Kidney (tissue), 14 donors: ENCODE data around the gene ANXA1. TPM values are rescaled to one million over a fixed set of nuclear protein-coding genes. Genes with fewer than 3 reads are reported as not detected.

Experiments used
- DNase-seq, 5 donors: peaks; one replicate each; pipeline ENCODE4 v3.0.0-alpha.2; 2013 to 2020
- FAIRE-seq: peaks from 2 replicates; lab custom pipeline; 2012; peaks lifted over from hg19 to GRCh38; lab: Jason Lieb, UNC
- H3K27ac ChIP-seq, 2 donors: one replicate each; pipeline ENCODE4 v1.7.0; 2013; ENCODE audit warnings: low read depth in 2 of 2, low read length in 2 of 2, inconsistent platforms in 1 of 2
- H3K27me3 ChIP-seq: one replicate; pipeline ENCODE4 v1.7.1; 2013; ENCODE audit warnings: low read length, inconsistent platforms; ENCODE audit not compliant: control insufficient read depth, insufficient read depth
- H3K36me3 ChIP-seq, 3 donors: one replicate each; pipeline versions ENCODE4 v1.7.0 to v1.7.1; 2013; ENCODE audit warnings: low read length in 3 of 3, control low read depth in 1 of 3, inconsistent platforms in 1 of 3; ENCODE audit not compliant: insufficient read depth in 3 of 3, control insufficient read depth in 2 of 3
- H3K4me1 ChIP-seq, 3 donors: one replicate each; pipeline versions ENCODE4 v1.7.0 to v1.7.1; 2013; ENCODE audit warnings: low read length in 3 of 3, inconsistent platforms in 1 of 3, low read depth in 1 of 3; ENCODE audit not compliant: control insufficient read depth in 2 of 3, insufficient read depth in 2 of 3
- H3K4me3 ChIP-seq, 3 donors: one replicate each; pipeline versions ENCODE4 v1.7.0 to v1.8.1; 2013; ENCODE audit warnings: low read length in 3 of 3, control low read depth in 1 of 3, inconsistent platforms in 1 of 3
- H3K9ac ChIP-seq, 3 donors: one replicate each; pipeline versions ENCODE4 v1.7.0 to v1.7.1; 2013; ENCODE audit warnings: low read length in 3 of 3, control low read depth in 1 of 3, inconsistent platforms in 1 of 3
- H3K9me3 ChIP-seq, 3 donors: one replicate each; pipeline versions ENCODE4 v1.7.0 to v1.7.1; 2013; ENCODE audit warnings: low read length in 3 of 3, control low read depth in 1 of 3, inconsistent platforms in 1 of 3; ENCODE audit not compliant: control insufficient read depth in 2 of 3, insufficient read depth in 1 of 3
- CTCF ChIP-seq: IDR thresholded peaks from 3 replicates; pipeline ENCODE4 v1.5.1; 2012; ENCODE audit warnings: mild to moderate bottlenecking, moderate library complexity, borderline replicate concordance; ENCODE audit not compliant: insufficient read depth; ENCODE audit errors: extremely low read depth
- intact Hi-C: fragments of 100-400 bp; cut with DNase I; formaldehyde crosslinking; loops from one replicate; pipeline ENCODE4 v1.11.1; 2022
- polyA plus RNA-seq: library from polyadenylated mRNA; stranded (reverse); fragments of 350-450 nt; fragmentation: Illumina TruSeq; extraction: RNeasy Lipid Tissue Mini Kit (QIAGEN cat#74804); gene quantifications from one replicate; pipeline ENCODE4 v1.2.3, GENCODE V29; 2014; ENCODE audit warnings: low read depth, low replicate concordance; ENCODE audit not compliant: insufficient read depth
- total RNA-seq: library from RNA; stranded (reverse); fragmentation: NEBNext Ultra II Directional; extraction: Animal tissue kit (Norgen Biotek cat#: 25700); gene quantifications from one replicate; pipeline ENCODE4 v1.2.1, GENCODE V29; 2021
- donor health status: control.
- donor health status: control.
- donor health status: control.
- donor health status: control.
- donor health status: control.
- donor health status: DM: yes; HTN: yes; CAD: no.
- donor health status: Normal renal cell carcinoma (clear cell type).

ANXA1 gene
- total and polyA plus RNA-seq, 2 donors from 2014 or later, result 65.2 to 250 TPM

- DNase-seq, result no peak
- TF ChIP-seq CTCF, result no peak
- Histone ChIP-seq H3K36me3 (no peaks in the 10 kb centered on the region), H3K27me3 (no peaks in the 10 kb centered on the region), H3K4me1 (no peaks in the 10 kb centered on the region), H3K27ac (no peak overlapping the region), H3K9ac (no peak overlapping the region), H3K9me3 (no peaks in the 10 kb centered on the region), H3K4me3 (no peak overlapping the region)
- intact Hi-C loops, result no loop called here
- no peak for FAIRE-seq
Measured at GRCh38 chr9:73210886-73211666, 59.4 kb downstream of the ANXA1 start.

GRCh38 chr9:73213300-73213699 lies 61.6 kb downstream of the ANXA1 start:
- DNase-seq, result no peak
- FAIRE-seq, result no peak
- Histone ChIP-seq H3K4me3 (no peak overlapping the region), H3K4me1 (no peaks in the 10 kb centered on the region), H3K9me3 (no peaks in the 10 kb centered on the region), H3K27me3 (no peaks in the 10 kb centered on the region), H3K36me3 (no peaks in the 10 kb centered on the region), H3K9ac (no peak overlapping the region), H3K27ac (no peak overlapping the region)
- no peak for TF ChIP-seq CTCF
- intact Hi-C loops, result no loop called here

DNA sequence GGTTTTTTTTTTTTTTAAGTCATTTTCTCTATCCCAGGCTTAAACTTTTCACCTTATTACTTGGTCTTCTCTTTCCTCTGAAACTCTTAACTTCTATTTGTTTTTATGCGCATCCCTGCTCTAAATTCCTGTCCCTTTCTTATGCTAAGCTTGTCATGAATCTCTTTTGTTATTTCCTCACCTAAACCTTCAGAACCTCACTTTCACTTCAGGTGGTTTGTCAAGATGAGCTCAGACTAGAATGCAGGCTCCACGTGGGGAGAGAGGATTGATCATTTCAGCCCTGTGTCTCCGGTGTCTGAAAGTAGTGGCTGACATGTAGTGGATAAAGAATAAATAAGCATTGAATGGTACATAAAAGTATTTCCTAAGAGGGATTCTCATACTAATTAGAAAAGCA lies 63.6 kb downstream of the ANXA1 start:
- Histone ChIP-seq H3K4me3 (no peak overlapping the region), H3K4me1 (no peaks in the 10 kb centered on the region), H3K36me3 (no peaks in the 10 kb centered on the region), H3K27me3 (no peaks in the 10 kb centered on the region), H3K9ac (no peak overlapping the region), H3K9me3 (no peaks in the 10 kb centered on the region), H3K27ac (no peak overlapping the region)
- FAIRE-seq (no peak), DNase-seq (no peak)
- intact Hi-C loops, result no loop called here
- TF ChIP-seq CTCF, result no peak

- no peak for FAIRE-seq
- H3K36me3 ChIP-seq, result no peaks in the 10 kb centered on the region
- no peaks in the 10 kb centered on the region for H3K27me3 ChIP-seq
- H3K4me3 ChIP-seq, result no peak overlapping the region
- no peak overlapping the region for H3K27ac ChIP-seq
- H3K9ac ChIP-seq, result no peak overlapping the region
- intact Hi-C loops, result no loop called here
- no peak for DNase-seq
- no peak for TF ChIP-seq CTCF
- no peaks in the 10 kb centered on the region for H3K4me1 ChIP-seq
- H3K9me3 ChIP-seq, result no peaks in the 10 kb centered on the region
Measured at GRCh38 chr9:73216100-73216499, 64.4 kb downstream of the ANXA1 start.
